HepG2 (cell line): ENCODE results near the gene FAM193A. TPM values are rescaled to one million over a fixed set of nuclear protein-coding genes. Genes with fewer than 3 reads are reported as not detected.

Experiments used
- ATAC-seq: fragments of 200-7000 bp; cut with Tn5 transposase; 3 replicates; pipeline ENCODE4 v1.9.1; 2020; ENCODE audit warnings: mild to moderate bottlenecking, moderate library complexity
- BruUV-seq: library from RNA; stranded (reverse); fragments of 400-500 nt; replicated peaks from 2 replicates; lab custom pipeline; 2021; lab: Mats Ljungman, UMichigan
- CTCF ChIA-PET: fragments of 300-600 bp; formaldehyde crosslinking; extraction: SDS; loops from one replicate; lab custom pipeline; 2021; ENCODE audit warnings: low total read pairs, inconsistent platforms, low intra/inter-chr PET ratio; lab: Yijun Ruan, JAX
- POLR2A ChIA-PET: fragments of 350-600 bp; sonication (Branson Sonifier 250); formaldehyde crosslinking; loops from one replicate; lab custom pipeline; 2020; ENCODE audit warnings: antibody characterized with exemption, inconsistent platforms; lab: Yijun Ruan, JAX
- DNase-seq: peaks from one replicate; pipeline ENCODE4 v3.0.0-alpha.2; 2015; ENCODE audit warnings: low spot score
- FAIRE-seq: peaks from 3 replicates; lab custom pipeline; 2011; peaks lifted over from hg19 to GRCh38; lab: Jason Lieb, UNC
- H2AFZ ChIP-seq: one replicate; pipeline ENCODE4 v1.6.1; 2011; ENCODE audit warnings: low read length, inconsistent platforms
- H3K27ac ChIP-seq: fragments of 300-600 bp; 3 replicates; pipeline ENCODE4 v1.8.0; 2011; ENCODE audit warnings: mixed run types, mild to moderate bottlenecking, mixed read lengths, low read length, inconsistent platforms; ENCODE audit not compliant: insufficient read depth; ENCODE audit errors: extremely low read length
- H3K27me3 ChIP-seq, 2 experiments: fragments of 200-600 bp in 1 of 2; 2 replicates in 1 of 2; 3 replicates in 1 of 2; pipeline versions ENCODE4 v1.6.0 to v1.8.0; 2011; ENCODE audit warnings: low read length in 2 of 2, mild to moderate bottlenecking in 2 of 2, moderate library complexity in 2 of 2, inconsistent platforms in 1 of 2; ENCODE audit not compliant: insufficient read depth in 2 of 2, control insufficient read depth in 1 of 2
- H3K36me3 ChIP-seq, 2 experiments: fragments of 200-600 bp in 1 of 2; replicated peaks in 1 of 2; 2 replicates in 1 of 2; 3 replicates in 1 of 2; pipeline versions ENCODE4 v1.5.1 to v1.8.0; 2011; ENCODE audit warnings: low read length in 2 of 2, inconsistent platforms in 1 of 2; ENCODE audit not compliant: insufficient read depth in 2 of 2, control insufficient read depth in 1 of 2
- H3K4me1 ChIP-seq: 2 replicates; pipeline ENCODE4 v1.5.1; 2012; ENCODE audit warnings: low read length, inconsistent platforms; ENCODE audit not compliant: insufficient read depth
- H3K4me2 ChIP-seq: 2 replicates; pipeline ENCODE4 v1.6.0; 2011; ENCODE audit warnings: low read depth, low read length, inconsistent platforms
- H3K4me3 ChIP-seq, 3 experiments: fragments of 200-600 bp in 1 of 3; sonication (generic), shearing (Covaris generic) in 1 of 3; replicated peaks in 1 of 3; 2 replicates each; pipeline ENCODE4 v1.5.1; 2011 to 2016; ENCODE audit warnings: low read length in 3 of 3, inconsistent platforms in 2 of 3, low read depth in 2 of 3, mild to moderate bottlenecking in 2 of 3, control low read depth in 1 of 3, mixed read lengths in 1 of 3; ENCODE audit not compliant: insufficient read depth in 1 of 3
- H3K79me2 ChIP-seq: one replicate; pipeline ENCODE4 v1.6.1; 2011; ENCODE audit warnings: low read length, inconsistent platforms; ENCODE audit not compliant: insufficient read depth
- H3K9ac ChIP-seq: 2 replicates; pipeline ENCODE4 v1.6.0; 2011; ENCODE audit warnings: mild to moderate bottlenecking, low read depth, low read length, inconsistent platforms; ENCODE audit not compliant: insufficient read depth
- H3K9me3 ChIP-seq: 2 replicates; pipeline ENCODE4 v1.5.1; 2012; ENCODE audit warnings: mild to moderate bottlenecking, low read length
- H4K20me1 ChIP-seq: 2 replicates; pipeline ENCODE4 v1.6.0; 2011; ENCODE audit warnings: inconsistent platforms, mild to moderate bottlenecking, low read length, moderate library complexity; ENCODE audit not compliant: insufficient read depth
- CENPT ChIP-seq: sonication (generic); formaldehyde crosslinking; IDR thresholded peaks from 2 replicates; pipeline ENCODE4 v1.8.0; 2022; ENCODE audit warnings: low read depth, mild to moderate bottlenecking, moderate library complexity, missing genetic modification reagents
- EEA1 ChIP-seq: sonication (generic); formaldehyde crosslinking; IDR thresholded peaks from 2 replicates; pipeline ENCODE4 v1.5.1; 2020; ENCODE audit warnings: mild to moderate bottlenecking, missing genetic modification reagents, borderline replicate concordance
- FOXA1 ChIP-seq, 2 experiments: fragments of 450-650 bp in 1 of 2; sonication (generic) in 1 of 2; formaldehyde crosslinking in 1 of 2; IDR thresholded peaks; 2 replicates each; pipeline versions ENCODE4 v1.4.0 to v1.6.1; 2016 to 2020; ENCODE audit warnings: missing genetic modification reagents in 1 of 2
- GPN1 ChIP-seq: sonication (generic); formaldehyde crosslinking; IDR thresholded peaks from 2 replicates; pipeline ENCODE4 v1.5.1; 2020; ENCODE audit warnings: missing genetic modification reagents, borderline replicate concordance
- NFE2 ChIP-seq: sonication (generic); formaldehyde crosslinking; IDR thresholded peaks from 2 replicates; pipeline ENCODE4 v1.4.0; 2020; ENCODE audit warnings: missing genetic modification reagents
- RBM22 ChIP-seq: fragments of 200-400 bp; formaldehyde crosslinking; optimal IDR thresholded peaks from 2 replicates; pipeline ENCODE3; 2017; ENCODE audit warnings: mild to moderate bottlenecking, low read length, moderate library complexity
- TAF1 ChIP-seq: sonication (generic); formaldehyde crosslinking; IDR thresholded peaks from 2 replicates; pipeline ENCODE4 v1.4.0; 2020; ENCODE audit warnings: missing genetic modification reagents
- ZNF788 ChIP-seq: sonication (generic); formaldehyde crosslinking; IDR thresholded peaks from 2 replicates; pipeline ENCODE4 v1.5.0; 2020; ENCODE audit warnings: mild to moderate bottlenecking, missing genetic modification reagents, borderline replicate concordance
- WGBS: methylation state at CpG from one replicate; pipeline ENCODE4 v1.1.6; 2017; ENCODE audit warnings: low lambda C conversion rate; 5-methylcytosine and 5-hydroxymethylcytosine counted together
- in situ Hi-C: cut with HindIII; loops from 2 replicates; pipeline ENCODE4 v1.10.0; 2017; ENCODE audit warnings: low pct_unique_long_range_greater_than_20kb; ENCODE audit not compliant: extremely low pct_ligation_motif_present
- intact Hi-C: fragments of 100-400 bp; cut with micrococcal nuclease; formaldehyde crosslinking; loops from one replicate; pipeline ENCODE4 v1.10.0; 2022; ENCODE audit not compliant: unreplicated experiment
- polyA plus RNA-seq, 8 experiments: library from polyadenylated mRNA; depleted of rRNA in 3 of 8; stranded (reverse) in 7 of 8; unstranded in 1 of 8; fragments of >200 nt; fragmentation: Illumina TruSeq in 4 of 8; extraction: Trizol in 4 of 8; gene quantifications; 2 replicates each; pipeline versions ENCODE4 v1.2.1 to v1.2.3, GENCODE V29; 2011 to 2016; ENCODE audit warnings: low read depth in 4 of 8, missing spikeins in 1 of 8, mixed read lengths in 1 of 8; ENCODE audit not compliant: insufficient read depth in 1 of 8
- total RNA-seq, 5 experiments: library from RNA; depleted of rRNA; stranded (reverse); fragments of >200 nt; fragmentation: Illumina TruSeq; extraction: Trizol; gene quantifications; 2 replicates each; pipeline ENCODE4 v1.2.3, GENCODE V29; 2016; ENCODE audit warnings: low read depth in 1 of 5
- TF ChIP-seq, protein P1 (sequence below): sonication (generic); formaldehyde crosslinking; IDR thresholded peaks from 2 replicates; pipeline ENCODE4 v1.5.0; 2020; ENCODE audit warnings: missing genetic modification reagents, mild to moderate bottlenecking, borderline replicate concordance
- TF ChIP-seq, protein P2 (sequence below): sonication (generic); formaldehyde crosslinking; IDR thresholded peaks from 2 replicates; pipeline ENCODE4 v1.5.0; 2020; ENCODE audit warnings: mild to moderate bottlenecking, missing genetic modification reagents, borderline replicate concordance

The FAM193A gene
- total and polyA plus RNA-seq, 2 of the 13 experiments (the other 11 are each of a cell fraction or from before 2014, with no cell fraction given), result 5.7 to 8.7 TPM

DNA sequence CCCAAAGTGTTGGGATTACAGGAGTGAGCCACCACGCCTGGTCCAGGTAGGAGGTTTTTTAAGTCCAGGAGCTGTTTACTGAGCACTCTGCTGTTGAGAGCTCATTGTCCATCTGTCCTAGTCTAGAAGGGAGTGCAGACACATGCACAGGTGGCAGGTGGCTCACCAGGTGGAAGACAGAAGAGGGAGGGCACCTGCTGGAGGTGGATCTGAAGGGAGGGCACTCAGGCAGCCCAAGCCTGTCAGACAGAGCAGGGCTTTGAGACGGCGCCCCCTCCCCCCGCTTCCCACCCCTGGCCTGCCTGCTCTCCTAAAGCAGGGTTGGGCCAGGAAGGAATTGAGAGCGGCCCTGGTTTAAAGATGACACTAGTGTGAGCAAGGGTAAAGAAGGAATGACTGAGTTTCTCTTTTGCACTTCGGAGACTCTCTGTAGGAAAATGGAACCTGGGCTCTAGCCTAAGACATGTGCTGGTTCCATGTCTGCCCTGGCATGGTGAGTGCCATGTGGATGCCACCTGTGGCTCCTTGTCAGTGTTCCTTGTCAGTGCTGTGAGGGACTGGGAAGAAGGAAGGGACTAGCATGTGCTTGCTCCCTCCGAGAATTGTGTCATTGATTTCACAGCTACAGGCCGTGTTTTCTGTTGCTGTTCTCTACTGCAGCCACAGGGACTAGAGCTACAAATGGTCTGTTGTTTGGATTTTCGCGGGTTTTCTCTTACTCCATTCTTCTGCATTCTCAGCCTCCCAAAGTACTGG lies 111.1 kb downstream of the FAM193A start:
- Histone ChIP-seq H3K27ac (no peak overlapping the region), H3K4me3 (no peak overlapping the region), H4K20me1 (no peaks in the 10 kb centered on the region), H3K36me3 (peaks cover 31 to 72% of the 10 kb centered on the region in 2 experiments; a peak in 4 of 5 replicates), H3K4me1 (no peaks in the 10 kb centered on the region), H2AFZ (no peak overlapping the region), H3K79me2 (no peaks in the 10 kb centered on the region), H3K27me3 (no peaks in the 10 kb centered on the region), H3K9ac (no peak overlapping the region), H3K9me3 (no peaks in the 10 kb centered on the region), H3K4me2 (no peak overlapping the region)
- DNase-seq (no peak), FAIRE-seq (no peak), ATAC-seq (no peak)
- ChIA-PET POLR2A (no interaction called here), CTCF (no interaction called here)
- in situ Hi-C loops (no loop called here), intact Hi-C loops (no loop called here)
- no TSS peak for BruUV-seq
- WGBS, result 97% methylated on average over 10 of the region's 10 CpGs
- TF ChIP-seq FOXA1 (IDR thresholded peaks at IDR 0.05) (no peak), FOXA1 (CRISPR knock-in tag; IDR thresholded peaks at IDR 0.05) (no peak), GPN1 (CRISPR knock-in tag) (no peak), RBM22 (peak; percentile 31), ZNF788 (CRISPR knock-in tag) (no peak), EEA1 (CRISPR knock-in tag) (no peak), CENPT (CRISPR knock-in tag) (no peak), TAF1 (CRISPR knock-in tag) (no peak), NFE2 (CRISPR knock-in tag) (no peak)
- TF ChIP-seq, protein P1, sequence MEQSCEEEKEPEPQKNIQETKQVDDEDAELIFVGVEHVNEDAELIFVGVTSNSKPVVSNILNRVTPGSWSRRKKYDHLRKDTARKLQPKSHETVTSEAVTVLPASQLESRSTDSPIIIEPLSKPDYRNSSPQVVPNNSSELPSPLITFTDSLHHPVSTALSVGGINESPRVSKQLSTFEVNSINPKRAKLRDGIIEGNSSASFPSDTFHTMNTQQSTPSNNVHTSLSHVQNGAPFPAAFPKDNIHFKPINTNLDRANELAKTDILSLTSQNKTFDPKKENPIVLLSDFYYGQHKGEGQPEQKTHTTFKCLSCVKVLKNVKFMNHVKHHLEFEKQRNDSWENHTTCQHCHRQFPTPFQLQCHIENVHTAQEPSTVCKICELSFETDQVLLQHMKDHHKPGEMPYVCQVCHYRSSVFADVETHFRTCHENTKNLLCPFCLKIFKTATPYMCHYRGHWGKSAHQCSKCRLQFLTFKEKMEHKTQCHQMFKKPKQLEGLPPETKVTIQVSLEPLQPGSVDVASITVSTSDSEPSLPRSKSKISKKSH, result no peak
- TF ChIP-seq, protein P2, sequence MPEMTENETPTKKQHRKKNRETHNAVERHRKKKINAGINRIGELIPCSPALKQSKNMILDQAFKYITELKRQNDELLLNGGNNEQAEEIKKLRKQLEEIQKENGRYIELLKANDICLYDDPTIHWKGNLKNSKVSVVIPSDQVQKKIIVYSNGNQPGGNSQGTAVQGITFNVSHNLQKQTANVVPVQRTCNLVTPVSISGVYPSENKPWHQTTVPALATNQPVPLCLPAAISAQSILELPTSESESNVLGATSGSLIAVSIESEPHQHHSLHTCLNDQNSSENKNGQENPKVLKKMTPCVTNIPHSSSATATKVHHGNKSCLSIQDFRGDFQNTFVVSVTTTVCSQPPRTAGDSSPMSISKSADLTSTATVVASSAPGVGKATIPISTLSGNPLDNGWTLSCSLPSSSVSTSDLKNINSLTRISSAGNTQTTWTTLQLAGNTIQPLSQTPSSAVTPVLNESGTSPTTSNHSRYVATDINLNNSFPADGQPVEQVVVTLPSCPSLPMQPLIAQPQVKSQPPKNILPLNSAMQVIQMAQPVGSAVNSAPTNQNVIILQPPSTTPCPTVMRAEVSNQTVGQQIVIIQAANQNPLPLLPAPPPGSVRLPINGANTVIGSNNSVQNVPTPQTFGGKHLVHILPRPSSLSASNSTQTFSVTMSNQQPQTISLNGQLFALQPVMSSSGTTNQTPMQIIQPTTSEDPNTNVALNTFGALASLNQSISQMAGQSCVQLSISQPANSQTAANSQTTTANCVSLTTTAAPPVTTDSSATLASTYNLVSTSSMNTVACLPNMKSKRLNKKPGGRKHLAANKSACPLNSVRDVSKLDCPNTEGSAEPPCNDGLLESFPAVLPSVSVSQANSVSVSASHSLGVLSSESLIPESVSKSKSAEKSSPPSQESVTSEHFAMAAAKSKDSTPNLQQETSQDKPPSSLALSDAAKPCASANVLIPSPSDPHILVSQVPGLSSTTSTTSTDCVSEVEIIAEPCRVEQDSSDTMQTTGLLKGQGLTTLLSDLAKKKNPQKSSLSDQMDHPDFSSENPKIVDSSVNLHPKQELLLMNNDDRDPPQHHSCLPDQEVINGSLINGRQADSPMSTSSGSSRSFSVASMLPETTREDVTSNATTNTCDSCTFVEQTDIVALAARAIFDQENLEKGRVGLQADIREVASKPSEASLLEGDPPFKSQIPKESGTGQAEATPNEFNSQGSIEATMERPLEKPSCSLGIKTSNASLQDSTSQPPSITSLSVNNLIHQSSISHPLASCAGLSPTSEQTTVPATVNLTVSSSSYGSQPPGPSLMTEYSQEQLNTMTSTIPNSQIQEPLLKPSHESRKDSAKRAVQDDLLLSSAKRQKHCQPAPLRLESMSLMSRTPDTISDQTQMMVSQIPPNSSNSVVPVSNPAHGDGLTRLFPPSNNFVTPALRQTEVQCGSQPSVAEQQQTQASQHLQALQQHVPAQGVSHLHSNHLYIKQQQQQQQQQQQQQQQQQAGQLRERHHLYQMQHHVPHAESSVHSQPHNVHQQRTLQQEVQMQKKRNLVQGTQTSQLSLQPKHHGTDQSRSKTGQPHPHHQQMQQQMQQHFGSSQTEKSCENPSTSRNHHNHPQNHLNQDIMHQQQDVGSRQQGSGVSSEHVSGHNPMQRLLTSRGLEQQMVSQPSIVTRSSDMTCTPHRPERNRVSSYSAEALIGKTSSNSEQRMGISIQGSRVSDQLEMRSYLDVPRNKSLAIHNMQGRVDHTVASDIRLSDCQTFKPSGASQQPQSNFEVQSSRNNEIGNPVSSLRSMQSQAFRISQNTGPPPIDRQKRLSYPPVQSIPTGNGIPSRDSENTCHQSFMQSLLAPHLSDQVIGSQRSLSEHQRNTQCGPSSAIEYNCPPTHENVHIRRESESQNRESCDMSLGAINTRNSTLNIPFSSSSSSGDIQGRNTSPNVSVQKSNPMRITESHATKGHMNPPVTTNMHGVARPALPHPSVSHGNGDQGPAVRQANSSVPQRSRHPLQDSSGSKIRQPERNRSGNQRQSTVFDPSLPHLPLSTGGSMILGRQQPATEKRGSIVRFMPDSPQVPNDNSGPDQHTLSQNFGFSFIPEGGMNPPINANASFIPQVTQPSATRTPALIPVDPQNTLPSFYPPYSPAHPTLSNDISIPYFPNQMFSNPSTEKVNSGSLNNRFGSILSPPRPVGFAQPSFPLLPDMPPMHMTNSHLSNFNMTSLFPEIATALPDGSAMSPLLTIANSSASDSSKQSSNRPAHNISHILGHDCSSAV (CRISPR knock-in tag), result no peak
